GM19351 (cell line): ENCODE data around the gene UBL4A.
"Not testable (repeated sequence)": the region's sequence is repeated elsewhere in the genome, so short reads cannot be mapped to it uniquely, and the experiment has no call there.

Experiments
- ATAC-seq: cut with Tn5 transposase; IDR thresholded peaks from one replicate; pipeline ENCODE4 v1.9.1; 2021; ENCODE audit warnings: mild to moderate bottlenecking, moderate library complexity; ENCODE audit not compliant: unreplicated experiment

Gene UBL4A

GRCh38 chrX:154508384-154508745 lies 21.9 kb upstream of the UBL4A start:
- no peak for ATAC-seq

- no peak for ATAC-seq
Observed at GRCh38 chrX:154507673-154508383, 21.4 kb upstream of the UBL4A start.

GRCh38 chrX:154506483-154507332 lies 20.3 kb upstream of the UBL4A start:
- no peak for ATAC-seq

- ATAC-seq, result no peak
Observed at GRCh38 chrX:154505734-154506133, 19.3 kb upstream of the UBL4A start.

- no peak for ATAC-seq
Observed at GRCh38 chrX:154502989-154503388, 16.6 kb upstream of the UBL4A start.

GRCh38 chrX:154502098-154502497 lies 15.7 kb upstream of the UBL4A start:
- ATAC-seq, result no peak

- ATAC-seq, result not testable (repeated sequence)
Observed at GRCh38 chrX:154501423-154501822, 15.0 kb upstream of the UBL4A start.

- not testable (repeated sequence) for ATAC-seq
Observed at GRCh38 chrX:154496591-154497137, 10.2 kb upstream of the UBL4A start.

GRCh38 chrX:154495472-154495922 lies 9.1 kb upstream of the UBL4A start:
- no peak for ATAC-seq

GRCh38 chrX:154494715-154495114 lies 8.3 kb upstream of the UBL4A start:
- ATAC-seq, result no peak

- peak; percentile 71 for ATAC-seq
Observed at GRCh38 chrX:154490414-154491083, 4.1 kb upstream of the UBL4A start, which contains the start of gene SLC10A3. Gene SLC10A3, minus strand, starts transcription at chrX:154490629. Its CDS starts 1,689 bp downstream, at chrX:154488940.

- peak; percentile 24 for ATAC-seq
Observed at GRCh38 chrX:154490021-154490413, 3.6 kb upstream of the UBL4A start.

GRCh38 chrX:154489182-154489581 lies 2.8 kb upstream of the UBL4A start:
- no peak for ATAC-seq

- ATAC-seq, result no peak
Observed at GRCh38 chrX:154488336-154489075, 2.1 kb upstream of the UBL4A start.

GRCh38 chrX:154487518-154488290 lies 1.3 kb upstream of the UBL4A start:
- ATAC-seq, result no peak

GRCh38 chrX:154486052-154486395 lies 391 bp downstream of the UBL4A start:
- ATAC-seq, result no peak

GRCh38 chrX:154485150-154486051 lies 1.0 kb downstream of the UBL4A start:
- no peak for ATAC-seq

- ATAC-seq, result no peak
Observed at GRCh38 chrX:154484255-154485149, 1.9 kb downstream of the UBL4A start.
